GM11168 (cell line): ENCODE results near the gene TMCO4.
"Not testable (repeated sequence)": the region's sequence is repeated elsewhere in the genome, so short reads cannot be mapped to it uniquely, and the experiment has no call there.

Experiments
- in situ Hi-C: fragments of 300-500 bp; cut with MboI; formaldehyde crosslinking; loops from one replicate; pipeline ENCODE4 v1.12.0; 2022; ENCODE audit warnings: low sequenced_read_pairs; ENCODE audit not compliant: unreplicated experiment

Gene TMCO4

DNA sequence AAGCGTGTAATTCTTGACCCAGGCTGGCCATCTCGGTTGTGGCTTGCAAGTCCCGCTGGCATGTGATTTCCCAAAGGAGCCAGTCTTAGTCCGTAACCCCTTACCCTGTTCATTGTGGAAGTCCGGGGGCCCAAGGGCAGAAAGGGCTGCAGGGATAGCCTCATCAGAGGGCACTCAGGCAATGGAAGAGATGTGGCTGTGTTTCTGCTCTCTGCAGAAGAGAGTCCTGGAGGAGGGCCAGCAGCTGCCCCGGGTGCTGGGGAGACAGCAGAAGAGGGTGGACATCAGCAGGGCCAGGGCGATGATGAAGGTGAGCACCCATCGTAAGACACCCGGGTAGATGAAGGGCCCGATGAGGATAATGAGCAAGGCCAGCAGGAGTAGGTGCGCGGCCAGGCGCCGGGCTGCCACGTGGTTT lies 14.5 kb upstream of the TMCO4 start:
- in situ Hi-C loops = no loop called here

- in situ Hi-C loops = no loop called here
Observed at GRCh38 chr1:19813643-19813960, 13.9 kb upstream of the TMCO4 start.

- in situ Hi-C loops = no loop called here
Observed at GRCh38 chr1:19812875-19813642, 13.3 kb upstream of the TMCO4 start.

DNA sequence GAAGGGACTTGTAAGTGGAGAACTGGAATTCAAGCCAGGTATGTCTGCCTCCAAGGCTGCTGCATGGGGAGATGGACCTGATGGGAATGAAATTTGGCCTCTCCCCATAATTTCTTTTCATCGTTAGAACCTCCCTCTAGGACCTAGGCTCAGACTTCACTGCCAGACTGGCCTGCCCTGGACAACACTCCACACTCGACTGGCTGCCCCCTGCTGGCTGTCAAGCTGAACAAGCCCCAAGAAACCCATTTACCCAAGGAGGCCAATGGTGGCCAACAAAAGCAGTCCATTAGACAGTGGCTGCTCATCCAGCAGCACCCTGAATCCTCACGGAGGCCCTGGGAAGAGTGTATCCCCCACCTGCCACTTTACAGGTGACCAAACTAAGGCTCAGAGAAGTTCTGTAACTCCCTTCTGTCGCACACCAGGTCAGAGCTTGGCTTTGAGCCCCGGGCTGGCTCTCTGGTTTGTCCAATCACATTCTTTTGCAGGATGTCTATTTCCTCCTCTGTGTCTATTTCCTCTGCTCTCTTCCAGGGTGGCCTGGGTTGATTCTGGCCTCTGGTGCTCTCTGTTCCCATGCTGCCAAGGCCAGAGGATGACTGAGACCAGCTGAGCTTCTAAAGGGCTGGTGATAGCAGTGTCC lies 11.6 kb upstream of the TMCO4 start:
- in situ Hi-C loops = no loop called here

- in situ Hi-C loops = no loop called here
Observed at GRCh38 chr1:19809044-19809750, 9.5 kb upstream of the TMCO4 start.

DNA sequence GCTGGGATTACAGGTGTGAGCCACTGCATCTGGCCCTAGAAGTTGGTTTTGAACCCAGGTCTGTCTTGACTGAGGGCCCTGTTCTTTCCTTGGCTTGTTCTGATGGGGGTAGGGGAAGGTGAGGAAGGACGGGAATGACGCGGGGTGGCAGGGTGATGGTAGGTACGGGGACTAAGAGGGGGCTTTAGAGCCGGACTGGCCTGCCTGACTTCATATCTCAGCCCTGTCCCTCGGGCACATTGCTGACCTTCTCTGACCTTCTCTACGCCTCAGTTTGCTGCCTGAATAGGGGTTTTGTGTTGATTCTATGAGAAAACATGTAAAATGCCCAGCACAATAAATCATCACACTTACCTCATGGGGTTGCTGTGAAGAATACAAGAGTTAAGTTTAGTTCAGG lies 8.6 kb upstream of the TMCO4 start:
- in situ Hi-C loops = no loop called here

DNA sequence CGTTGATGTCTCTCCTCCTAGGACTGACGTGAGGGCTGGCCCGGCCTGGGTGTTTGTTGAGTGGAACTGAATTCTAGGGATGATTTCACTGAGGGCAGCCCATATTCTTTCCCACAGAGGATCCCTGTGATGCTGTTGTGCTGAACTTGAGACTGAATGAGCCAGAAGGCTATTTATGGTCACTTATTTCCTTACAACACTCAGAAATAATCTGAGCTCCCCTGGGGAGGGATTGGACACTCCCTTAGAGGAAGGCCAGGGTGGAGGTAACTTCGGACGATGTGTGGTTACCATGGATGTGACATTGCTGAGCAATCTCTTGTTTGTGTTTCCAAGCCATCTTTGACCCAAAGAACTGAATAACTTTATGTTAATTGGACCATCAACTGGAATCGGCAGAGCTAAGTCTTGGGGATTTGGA lies 5.1 kb upstream of the TMCO4 start:
- in situ Hi-C loops = no loop called here

DNA sequence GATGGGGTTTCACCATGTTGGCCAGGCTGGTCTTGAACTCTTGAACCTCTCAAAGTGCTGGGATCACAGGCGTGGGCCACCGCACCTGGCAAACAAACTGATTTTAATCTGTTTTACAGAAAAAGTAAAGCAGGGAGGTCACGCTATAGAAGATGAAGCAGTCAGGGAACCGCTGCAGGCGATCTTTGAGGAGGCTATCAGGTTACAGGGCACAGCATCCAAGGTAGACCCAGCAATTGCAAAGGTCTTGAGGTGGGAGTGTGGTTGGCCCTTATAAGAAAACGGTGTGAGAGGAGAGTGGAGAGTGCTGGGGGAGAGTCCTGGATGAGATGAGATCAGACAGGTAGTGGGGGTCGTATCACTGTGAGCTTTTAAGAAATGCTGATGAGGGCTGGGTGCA lies 2.6 kb upstream of the TMCO4 start:
- in situ Hi-C loops = no loop called here

DNA sequence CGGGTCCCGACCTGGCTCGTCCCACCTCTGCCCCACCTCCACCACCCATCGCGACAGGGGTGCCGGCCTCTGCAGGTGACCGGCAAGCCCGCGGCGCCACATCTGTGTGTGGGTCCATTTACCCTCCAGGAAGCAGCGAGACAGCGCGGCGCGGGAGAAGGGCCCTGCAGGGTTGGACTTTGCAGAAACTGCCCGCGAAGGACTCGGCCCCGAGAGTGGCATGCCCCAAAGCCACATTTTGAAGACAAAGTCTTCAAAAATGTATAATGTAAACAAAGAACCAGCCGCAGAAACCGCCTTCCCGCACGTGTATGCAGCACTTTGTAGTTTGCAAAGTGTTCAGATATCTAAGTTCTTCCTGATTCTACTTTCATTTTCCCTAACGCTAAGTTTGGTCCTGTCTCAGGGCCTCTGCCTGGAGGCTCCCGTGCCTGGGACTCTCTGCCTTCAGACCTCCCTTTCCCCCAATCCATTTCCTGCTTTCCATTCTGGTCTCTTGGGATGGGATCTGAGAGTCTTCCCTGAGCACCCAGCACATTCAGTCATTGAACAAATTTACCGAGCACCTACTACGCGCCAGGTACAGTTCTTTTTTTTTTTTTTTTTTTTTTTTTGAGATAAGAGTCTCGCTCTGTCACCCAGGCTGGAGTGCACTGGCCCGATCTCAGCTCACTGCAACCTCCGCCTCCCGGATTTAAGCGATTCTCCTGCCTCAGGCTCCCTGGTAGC lies 524 bp upstream of the TMCO4 start:
- in situ Hi-C loops = no loop called here

DNA sequence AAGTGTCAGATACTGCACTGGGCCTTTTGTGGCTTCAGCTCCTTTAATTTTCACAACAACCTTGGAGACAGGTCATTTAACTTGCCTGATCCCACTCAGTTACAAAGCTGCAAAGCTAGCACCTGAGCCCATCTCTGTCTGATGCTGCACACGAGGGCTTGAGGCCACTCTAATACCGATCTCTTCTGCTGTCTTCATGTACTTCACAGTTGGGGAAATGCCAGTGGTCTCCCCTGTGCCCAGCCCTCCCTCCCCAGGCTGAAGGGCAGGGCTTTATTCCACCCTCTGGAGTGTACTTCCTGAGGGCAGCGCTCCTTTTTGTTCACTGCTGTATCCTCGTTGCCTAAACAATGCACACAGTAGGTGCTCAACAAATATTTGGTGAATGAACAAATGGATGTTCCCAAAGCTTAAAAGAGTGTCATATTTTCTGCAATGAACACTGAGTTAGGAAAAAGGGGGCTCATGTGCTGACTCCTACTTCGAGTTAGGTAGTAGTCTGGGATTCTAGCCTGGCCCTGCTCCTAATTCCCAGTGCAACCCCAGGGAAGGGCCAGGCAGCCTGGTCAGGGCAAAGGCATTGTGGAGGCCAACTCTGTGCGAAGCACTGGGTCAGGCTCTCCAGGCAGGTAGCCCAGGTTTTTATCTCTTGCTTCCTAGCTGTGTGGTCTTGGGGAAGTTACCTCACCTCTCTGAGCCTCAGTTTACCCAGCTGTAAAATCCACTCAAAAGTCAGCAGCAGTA lies 1.1 kb downstream of the TMCO4 start:
- in situ Hi-C loops = no loop called here

DNA sequence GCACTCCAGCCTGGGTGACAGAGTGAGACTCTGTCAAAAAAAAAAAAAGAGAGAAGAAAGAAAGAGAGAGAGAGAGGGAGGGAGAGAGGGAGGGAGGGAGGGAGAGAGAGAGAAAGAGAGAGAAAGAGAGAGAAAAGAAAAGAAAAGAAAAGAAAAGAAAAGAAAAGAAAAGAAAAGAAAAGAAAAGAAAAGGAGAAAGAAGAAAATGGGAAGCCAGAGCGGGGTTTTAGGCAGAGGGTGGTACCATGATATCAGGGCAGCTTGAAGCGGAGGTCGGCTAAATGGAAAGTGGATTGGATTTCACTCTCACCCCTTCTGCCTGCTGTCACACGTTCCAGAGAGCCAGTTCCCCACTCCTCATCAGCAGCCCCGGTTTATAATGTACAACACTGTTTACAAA lies 1.9 kb downstream of the TMCO4 start:
- in situ Hi-C loops = no loop called here

- in situ Hi-C loops = no loop called here
Observed at GRCh38 chr1:19794583-19794982, 5.1 kb downstream of the TMCO4 start.

GRCh38 chr1:19793360-19794046 lies 6.2 kb downstream of the TMCO4 start:
- in situ Hi-C loops = no loop called here

GRCh38 chr1:19792237-19793002 lies 7.3 kb downstream of the TMCO4 start:
- in situ Hi-C loops = no loop called here

DNA sequence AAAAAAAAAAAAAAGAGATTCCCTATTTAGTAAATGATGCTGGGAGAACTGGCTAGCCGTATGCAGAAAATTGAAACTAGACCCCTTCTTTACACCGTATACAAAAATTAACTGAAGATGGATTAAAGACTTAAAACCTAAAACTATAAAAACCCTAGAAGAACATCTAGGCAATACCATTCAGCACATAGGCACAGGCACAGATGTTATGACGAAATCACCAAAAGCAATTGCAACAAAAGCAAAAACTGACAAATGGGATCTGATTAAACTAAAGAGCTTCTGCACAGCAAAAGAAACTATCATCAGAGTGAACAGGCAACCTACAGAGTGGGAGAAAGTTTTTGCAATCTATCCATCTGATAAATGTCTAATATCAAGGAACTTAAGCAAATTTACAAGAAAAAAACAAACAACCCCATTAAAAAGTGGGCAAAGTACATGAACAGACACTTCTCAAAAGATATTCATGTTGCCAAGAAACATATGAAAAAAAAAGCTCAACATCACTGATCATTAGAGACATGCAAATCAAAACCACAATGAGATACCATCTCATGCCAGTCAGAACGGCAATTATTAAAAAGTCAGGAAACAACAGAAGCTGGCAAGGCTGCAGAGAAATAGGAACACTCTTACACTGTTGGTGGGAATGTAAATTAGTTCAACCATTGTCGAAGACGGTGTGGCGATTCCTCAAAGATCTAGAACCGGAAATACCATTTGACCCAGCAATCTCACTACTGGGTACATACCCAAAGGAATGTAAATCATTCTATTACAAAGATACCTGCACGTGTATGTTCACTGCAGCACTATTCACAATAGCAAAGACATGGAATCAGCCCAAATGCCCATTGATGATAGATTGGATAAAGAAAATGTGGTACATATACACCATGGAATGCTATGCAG lies 9.4 kb downstream of the TMCO4 start:
- in situ Hi-C loops = not testable (repeated sequence)

GRCh38 chr1:19786988-19787423 lies 12.7 kb downstream of the TMCO4 start:
- in situ Hi-C loops = no loop called here

DNA sequence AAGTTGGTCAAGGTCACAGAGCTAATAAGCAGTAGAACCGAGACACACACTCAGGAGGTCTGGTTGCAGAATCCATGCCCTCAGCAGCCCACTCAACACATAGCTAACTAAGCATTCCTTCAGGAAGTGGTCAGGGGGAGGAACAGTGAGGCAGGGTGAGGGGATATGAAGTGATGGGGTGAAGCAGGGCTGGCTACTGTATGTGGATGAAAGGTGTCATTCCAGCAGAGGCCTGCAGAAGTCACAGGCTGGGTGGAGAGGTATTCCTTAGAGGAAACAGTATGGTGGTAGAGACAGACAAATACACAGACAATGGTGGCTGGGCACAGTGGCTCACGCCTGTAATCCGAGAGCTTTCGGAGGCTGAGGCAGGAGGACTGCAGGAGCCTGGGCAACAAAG lies 14.1 kb downstream of the TMCO4 start:
- in situ Hi-C loops = no loop called here
